HepG2 (cell line): Measurements from ENCODE around the gene TPCN2. TPM values are rescaled to one million over a fixed set of nuclear protein-coding genes. Genes with fewer than 3 reads are reported as not detected.

Experiments used
- ATAC-seq: fragments of 200-7000 bp; cut with Tn5 transposase; 3 replicates; pipeline ENCODE4 v1.9.1; 2020; ENCODE audit warnings: mild to moderate bottlenecking, moderate library complexity
- BruUV-seq: library from RNA; stranded (reverse); fragments of 400-500 nt; replicated peaks from 2 replicates; lab custom pipeline; 2021; lab: Mats Ljungman, UMichigan
- CTCF ChIA-PET: fragments of 300-600 bp; formaldehyde crosslinking; extraction: SDS; loops from one replicate; lab custom pipeline; 2021; ENCODE audit warnings: low total read pairs, inconsistent platforms, low intra/inter-chr PET ratio; lab: Yijun Ruan, JAX
- POLR2A ChIA-PET: fragments of 350-600 bp; sonication (Branson Sonifier 250); formaldehyde crosslinking; loops from one replicate; lab custom pipeline; 2020; ENCODE audit warnings: antibody characterized with exemption, inconsistent platforms; lab: Yijun Ruan, JAX
- DNase-seq: peaks from one replicate; pipeline ENCODE4 v3.0.0-alpha.2; 2015; ENCODE audit warnings: low spot score
- FAIRE-seq: peaks from 3 replicates; lab custom pipeline; 2011; peaks lifted over from hg19 to GRCh38; lab: Jason Lieb, UNC
- H2AFZ ChIP-seq: one replicate; pipeline ENCODE4 v1.6.1; 2011; ENCODE audit warnings: low read length, inconsistent platforms
- H3K27ac ChIP-seq: fragments of 300-600 bp; 3 replicates; pipeline ENCODE4 v1.8.0; 2011; ENCODE audit warnings: mixed run types, mild to moderate bottlenecking, mixed read lengths, low read length, inconsistent platforms; ENCODE audit not compliant: insufficient read depth; ENCODE audit errors: extremely low read length
- H3K27me3 ChIP-seq, 2 experiments: fragments of 200-600 bp in 1 of 2; 2 replicates in 1 of 2; 3 replicates in 1 of 2; pipeline versions ENCODE4 v1.6.0 to v1.8.0; 2011; ENCODE audit warnings: low read length in 2 of 2, mild to moderate bottlenecking in 2 of 2, moderate library complexity in 2 of 2, inconsistent platforms in 1 of 2; ENCODE audit not compliant: insufficient read depth in 2 of 2, control insufficient read depth in 1 of 2
- H3K36me3 ChIP-seq, 2 experiments: fragments of 200-600 bp in 1 of 2; replicated peaks in 1 of 2; 2 replicates in 1 of 2; 3 replicates in 1 of 2; pipeline versions ENCODE4 v1.5.1 to v1.8.0; 2011; ENCODE audit warnings: low read length in 2 of 2, inconsistent platforms in 1 of 2; ENCODE audit not compliant: insufficient read depth in 2 of 2, control insufficient read depth in 1 of 2
- H3K4me1 ChIP-seq: 2 replicates; pipeline ENCODE4 v1.5.1; 2012; ENCODE audit warnings: low read length, inconsistent platforms; ENCODE audit not compliant: insufficient read depth
- H3K4me2 ChIP-seq: 2 replicates; pipeline ENCODE4 v1.6.0; 2011; ENCODE audit warnings: low read depth, low read length, inconsistent platforms
- H3K4me3 ChIP-seq, 3 experiments: fragments of 200-600 bp in 1 of 3; sonication (generic), shearing (Covaris generic) in 1 of 3; replicated peaks in 1 of 3; 2 replicates each; pipeline ENCODE4 v1.5.1; 2011 to 2016; ENCODE audit warnings: low read length in 3 of 3, inconsistent platforms in 2 of 3, low read depth in 2 of 3, mild to moderate bottlenecking in 2 of 3, control low read depth in 1 of 3, mixed read lengths in 1 of 3; ENCODE audit not compliant: insufficient read depth in 1 of 3
- H3K79me2 ChIP-seq: one replicate; pipeline ENCODE4 v1.6.1; 2011; ENCODE audit warnings: low read length, inconsistent platforms; ENCODE audit not compliant: insufficient read depth
- H3K9ac ChIP-seq: 2 replicates; pipeline ENCODE4 v1.6.0; 2011; ENCODE audit warnings: mild to moderate bottlenecking, low read depth, low read length, inconsistent platforms; ENCODE audit not compliant: insufficient read depth
- H3K9me3 ChIP-seq: 2 replicates; pipeline ENCODE4 v1.5.1; 2012; ENCODE audit warnings: mild to moderate bottlenecking, low read length
- H4K20me1 ChIP-seq: 2 replicates; pipeline ENCODE4 v1.6.0; 2011; ENCODE audit warnings: inconsistent platforms, mild to moderate bottlenecking, low read length, moderate library complexity; ENCODE audit not compliant: insufficient read depth
- CBFB ChIP-seq: sonication (generic); formaldehyde crosslinking; IDR thresholded peaks from 2 replicates; pipeline ENCODE4 v1.4.0; 2020; ENCODE audit warnings: missing genetic modification reagents
- GZF1 ChIP-seq: sonication (generic); formaldehyde crosslinking; IDR thresholded peaks from 2 replicates; pipeline ENCODE4 v1.5.1; 2020; ENCODE audit warnings: mild to moderate bottlenecking, missing genetic modification reagents
- MTA3 ChIP-seq: sonication (generic); formaldehyde crosslinking; IDR thresholded peaks from 2 replicates; pipeline ENCODE4 v1.4.0; 2020; ENCODE audit warnings: missing genetic modification reagents
- NCOA1 ChIP-seq: sonication (generic); formaldehyde crosslinking; IDR thresholded peaks from 2 replicates; pipeline ENCODE4 v1.9.0; 2021; ENCODE audit warnings: missing genetic modification reagents
- NR1H2 ChIP-seq: sonication (generic); formaldehyde crosslinking; IDR thresholded peaks from 2 replicates; pipeline ENCODE4 v1.8.1; 2022; ENCODE audit warnings: low read depth, missing genetic modification reagents, borderline replicate concordance
- RXRB ChIP-seq: IDR thresholded peaks from 2 replicates; pipeline ENCODE4 v1.6.1; 2016; ENCODE audit warnings: borderline replicate concordance, missing genetic modification reagents, missing compliant biosample characterization
- YEATS2 ChIP-seq: sonication (generic); formaldehyde crosslinking; IDR thresholded peaks from 2 replicates; pipeline ENCODE4 v1.4.0; 2020; ENCODE audit warnings: missing genetic modification reagents, borderline replicate concordance
- ZFP36L2 ChIP-seq: sonication (generic); formaldehyde crosslinking; IDR thresholded peaks from 2 replicates; pipeline ENCODE4 v1.4.0; 2020; ENCODE audit warnings: missing genetic modification reagents
- ZNF496 ChIP-seq: sonication (generic); formaldehyde crosslinking; IDR thresholded peaks from 2 replicates; pipeline ENCODE4 v1.8.1; 2023; ENCODE audit warnings: mild to moderate bottlenecking, moderate library complexity, missing genetic modification reagents; ENCODE audit not compliant: insufficient replicate concordance
- ZNF547 ChIP-seq: sonication (generic); formaldehyde crosslinking; IDR thresholded peaks from 2 replicates; pipeline ENCODE4 v1.5.1; 2020; ENCODE audit warnings: mild to moderate bottlenecking, missing genetic modification reagents
- ZNF775 ChIP-seq: sonication (generic); formaldehyde crosslinking; IDR thresholded peaks from 2 replicates; pipeline ENCODE4 v1.4.0; 2020; ENCODE audit warnings: missing genetic modification reagents, mild to moderate bottlenecking, moderate library complexity, borderline replicate concordance
- ZNF792 ChIP-seq: IDR thresholded peaks from 2 replicates; pipeline ENCODE4 v1.6.1; 2016
- WGBS: methylation state at CpG from one replicate; pipeline ENCODE4 v1.1.6; 2017; ENCODE audit warnings: low lambda C conversion rate; 5-methylcytosine and 5-hydroxymethylcytosine counted together
- in situ Hi-C: cut with HindIII; loops from 2 replicates; pipeline ENCODE4 v1.10.0; 2017; ENCODE audit warnings: low pct_unique_long_range_greater_than_20kb; ENCODE audit not compliant: extremely low pct_ligation_motif_present
- intact Hi-C: fragments of 100-400 bp; cut with micrococcal nuclease; formaldehyde crosslinking; loops from one replicate; pipeline ENCODE4 v1.10.0; 2022; ENCODE audit not compliant: unreplicated experiment
- polyA plus RNA-seq, 8 experiments: library from polyadenylated mRNA; depleted of rRNA in 3 of 8; stranded (reverse) in 7 of 8; unstranded in 1 of 8; fragments of >200 nt; fragmentation: Illumina TruSeq in 4 of 8; extraction: Trizol in 4 of 8; gene quantifications; 2 replicates each; pipeline versions ENCODE4 v1.2.1 to v1.2.3, GENCODE V29; 2011 to 2016; ENCODE audit warnings: low read depth in 4 of 8, missing spikeins in 1 of 8, mixed read lengths in 1 of 8; ENCODE audit not compliant: insufficient read depth in 1 of 8
- total RNA-seq, 5 experiments: library from RNA; depleted of rRNA; stranded (reverse); fragments of >200 nt; fragmentation: Illumina TruSeq; extraction: Trizol; gene quantifications; 2 replicates each; pipeline ENCODE4 v1.2.3, GENCODE V29; 2016; ENCODE audit warnings: low read depth in 1 of 5
- TF ChIP-seq, protein P1 (sequence below): sonication (generic); formaldehyde crosslinking; IDR thresholded peaks from 2 replicates; pipeline ENCODE4 v1.4.0; 2020; ENCODE audit warnings: missing genetic modification reagents

TPCN2 gene
- total and polyA plus RNA-seq, 2 of the 13 experiments (the other 11 are each of a cell fraction or from before 2014, with no cell fraction given), result 5.6 to 5.9 TPM

DNA sequence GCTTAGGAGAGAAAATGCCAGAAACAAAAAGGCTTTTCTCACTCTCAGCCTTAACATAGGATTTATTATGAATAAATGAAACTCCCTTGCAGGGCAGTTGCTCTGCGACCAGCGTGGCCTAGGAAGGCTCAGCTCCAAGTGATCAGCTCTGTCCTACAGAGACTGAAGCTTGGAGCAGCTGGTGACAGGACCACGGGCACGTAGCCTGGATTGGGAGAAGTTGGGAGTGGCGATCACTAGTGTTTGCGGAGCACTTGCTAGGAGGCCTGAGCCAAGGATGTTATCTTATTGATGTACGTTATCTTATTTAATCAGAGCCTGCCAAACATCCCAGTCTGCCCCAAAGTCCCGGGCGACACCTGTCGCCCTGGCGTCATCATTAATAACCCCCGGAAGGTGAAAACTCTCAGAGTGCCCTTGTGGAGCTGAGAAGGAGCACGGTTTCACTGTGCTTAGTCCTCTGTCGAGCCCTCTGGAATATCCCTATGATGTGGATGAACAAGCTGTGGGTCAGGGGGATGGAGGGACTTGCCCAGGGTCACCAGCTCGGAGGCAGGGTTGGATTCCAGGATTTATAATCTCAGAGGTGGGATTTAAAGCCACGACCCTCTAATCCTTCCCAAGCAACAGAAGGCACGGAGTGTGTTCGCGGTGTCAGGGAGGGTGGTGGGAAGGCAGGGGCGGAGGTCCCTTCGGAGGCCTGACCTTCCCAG lies 66.2 kb downstream of the TPCN2 start:
- no peak overlapping the region for H3K27ac ChIP-seq
- ChIA-PET POLR2A (no interaction called here), CTCF (no interaction called here)
- H2AFZ ChIP-seq, result no peak overlapping the region
- 0 out of 2 replicates have a peak, but pooled peaks cover 8% of the 10 kb centered on the region for H3K4me1 ChIP-seq
- H4K20me1 ChIP-seq, result no peaks in the 10 kb centered on the region
- ATAC-seq, result no peak
- peaks cover 2 to 50% of the 10 kb centered on the region in 2 experiments; a peak in 4 of 5 replicates for H3K27me3 ChIP-seq
- no peaks in the 10 kb centered on the region for H3K79me2 ChIP-seq
- intact Hi-C loops, result no loop called here
- H3K4me3 ChIP-seq, result no peak overlapping the region
- no peak overlapping the region for H3K9ac ChIP-seq
- no peak overlapping the region for H3K4me2 ChIP-seq
- in situ Hi-C loops, result loop anchor here (5.0 kb wide), 1 partner anchor 97 kb away; no protein-coding TSS in a partner anchor
- TF ChIP-seq NCOA1 (CRISPR knock-in tag) (no peak), NR1H2 (no peak), YEATS2 (CRISPR knock-in tag) (no peak), GZF1 (no peak), MTA3 (CRISPR knock-in tag) (no peak), CBFB (CRISPR knock-in tag) (no peak), ZNF792 (CRISPR knock-in tag) (no peak), ZNF496 (CRISPR knock-in tag) (no peak), ZNF775 (CRISPR knock-in tag) (no peak), ZFP36L2 (CRISPR knock-in tag) (no peak), RXRB (CRISPR knock-in tag) (no peak), ZNF547 (CRISPR knock-in tag) (no peak)
- TF ChIP-seq, protein P1, sequence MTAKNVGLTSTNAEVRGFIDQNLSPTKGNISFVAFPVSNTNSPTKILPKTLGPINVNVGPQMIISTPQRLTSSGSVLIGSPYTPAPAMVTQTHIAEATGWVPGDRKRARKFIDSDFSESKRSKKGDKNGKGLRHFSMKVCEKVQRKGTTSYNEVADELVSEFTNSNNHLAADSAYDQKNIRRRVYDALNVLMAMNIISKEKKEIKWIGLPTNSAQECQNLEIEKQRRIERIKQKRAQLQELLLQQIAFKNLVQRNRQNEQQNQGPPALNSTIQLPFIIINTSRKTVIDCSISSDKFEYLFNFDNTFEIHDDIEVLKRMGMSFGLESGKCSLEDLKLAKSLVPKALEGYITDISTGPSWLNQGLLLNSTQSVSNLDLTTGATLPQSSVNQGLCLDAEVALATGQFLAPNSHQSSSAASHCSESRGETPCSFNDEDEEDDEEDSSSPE, result no peak
- no peak for DNase-seq
- WGBS, result 47% methylated on average over 18 of the region's 21 CpGs
- BruUV-seq, result no TSS peak
- H3K36me3 ChIP-seq, result no peaks in the 10 kb centered on the region
- FAIRE-seq, result no peak
- no peaks in the 10 kb centered on the region for H3K9me3 ChIP-seq
